Adrenal gland (tissue), 5 donors: ENCODE measurements around the gene GDF9.

Experiments used
- CTCF ChIP-seq, 6 experiments: fragments of 450-650 bp in 4 of 6; fragments of 200-600 bp in 2 of 6; sonication (generic) in 1 of 6; IDR thresholded peaks; 1 replicate in 5 of 6; 2 replicates in 1 of 6; pipeline versions ENCODE4 v1.5.1 to v1.8.0; 2016 to 2021; ENCODE audit warnings: antibody characterized with exemption in 6 of 6, mild to moderate bottlenecking in 2 of 6, moderate library complexity in 1 of 6
- POLR2A ChIP-seq, 2 donors: fragments of 450-650 bp; IDR thresholded peaks; one replicate each; pipeline ENCODE4 v1.6.1; 2017; ENCODE audit warnings: antibody characterized with exemption in 2 of 2, mild to moderate bottlenecking in 2 of 2, moderate library complexity in 1 of 2
- donor health status: DM: no; HTN: no; CAD: no.

- no peak for TF ChIP-seq CTCF (IDR thresholded peaks at IDR 0.05)
- TF ChIP-seq POLR2A (IDR thresholded peaks at IDR 0.05), result no peak
Measured at GRCh38 chr5:132814503-132815294, 51.6 kb downstream of the GDF9 start.
